Measurements from ENCODE around the gene PIM2.

GRCh38 chrX:48936429-48937053 is 17.7 kb upstream of the PIM2 start:
- TF ChIP-seq EZH2 (IDR thresholded peaks at IDR 0.05; ENCODE audit: insufficient read depth, poor library complexity, severe bottlenecking) (no peak), EZH2phosphoT487 (IDR thresholded peaks at IDR 0.05; ENCODE audit: insufficient read depth, low read depth) (no peak)

Measured in GM23248 (cell line).